Neural progenitor cell (in vitro differentiated cells): ENCODE results near the gene ITGA6. TPM values are rescaled to one million over a fixed set of nuclear protein-coding genes. Genes with fewer than 3 reads are reported as not detected.

Experiments
- DNase-seq: peaks from one replicate; pipeline ENCODE4 v3.0.0-alpha.2; 2016; ENCODE audit warnings: low spot score
- H2AFZ ChIP-seq: fragments of 200-600 bp; sonication (generic); replicated peaks from 2 replicates; pipeline ENCODE4 v1.6.1; 2016; ENCODE audit warnings: antibody characterized with exemption
- H3F3A ChIP-seq: fragments of 200-600 bp; sonication (generic); 2 replicates; pipeline ENCODE4 v1.6.1; 2016; ENCODE audit warnings: antibody characterized with exemption, low read depth
- H3K27ac ChIP-seq: fragments of 200-600 bp; sonication (generic); 2 replicates; pipeline ENCODE4 v1.5.1; 2016; ENCODE audit warnings: mild to moderate bottlenecking
- H3K27me3 ChIP-seq: fragments of 200-600 bp; sonication (generic); 2 replicates; pipeline ENCODE4 v1.6.1; 2016; ENCODE audit warnings: mild to moderate bottlenecking, moderate library complexity
- H3K36me3 ChIP-seq: fragments of 200-600 bp; sonication (generic); 2 replicates; pipeline ENCODE4 v1.5.1; 2016
- H3K4me1 ChIP-seq: fragments of 200-600 bp; sonication (generic); 2 replicates; pipeline ENCODE4 v1.6.1; 2016; ENCODE audit warnings: mixed run types
- H3K4me2 ChIP-seq: fragments of 200-600 bp; sonication (generic); 2 replicates; pipeline ENCODE4 v1.6.1; 2016
- H3K4me3 ChIP-seq: fragments of 200-600 bp; sonication (generic); 2 replicates; pipeline ENCODE4 v1.5.1; 2016
- H3K79me2 ChIP-seq: fragments of 200-600 bp; sonication (generic); 2 replicates; pipeline ENCODE4 v1.6.1; 2016; ENCODE audit warnings: low read depth
- H3K9ac ChIP-seq: fragments of 200-600 bp; sonication (generic); 2 replicates; pipeline ENCODE4 v1.6.1; 2016
- H3K9me3 ChIP-seq: fragments of 200-600 bp; sonication (generic); 2 replicates; pipeline ENCODE4 v1.5.1; 2016; ENCODE audit warnings: low read depth
- H4K20me1 ChIP-seq: fragments of 200-600 bp; sonication (generic); 2 replicates; pipeline ENCODE4 v1.6.1; 2016; ENCODE audit warnings: low read depth
- H3K27ac Mint-ChIP-seq: 3 replicates; pipeline ENCODE4 v1.8.0; 2021; ENCODE audit warnings: mixed read lengths
- H3K27me3 Mint-ChIP-seq: 2 replicates; pipeline ENCODE4 v1.8.0; 2022; ENCODE audit warnings: low read depth, mild to moderate bottlenecking, inconsistent platforms, moderate library complexity, mixed read lengths; ENCODE audit not compliant: insufficient read depth
- H3K36me3 Mint-ChIP-seq: 3 replicates; pipeline ENCODE4 v1.8.0; 2021; ENCODE audit warnings: mixed read lengths
- H3K4me1 Mint-ChIP-seq: 3 replicates; pipeline ENCODE4 v1.8.0; 2021; ENCODE audit warnings: mixed read lengths
- H3K4me3 Mint-ChIP-seq: 3 replicates; pipeline ENCODE4 v1.8.0; 2021; ENCODE audit warnings: mild to moderate bottlenecking, moderate library complexity, mixed read lengths
- H3K9me3 Mint-ChIP-seq: 3 replicates; pipeline ENCODE4 v1.8.0; 2020; ENCODE audit warnings: mixed read lengths
- EZH2 ChIP-seq: fragments of 200-600 bp; sonication (generic); IDR thresholded peaks from 2 replicates; pipeline ENCODE4 v1.6.1; 2017; ENCODE audit warnings: antibody characterized with exemption, mild to moderate bottlenecking, moderate library complexity
- EZH2phosphoT487 ChIP-seq: fragments of 200-600 bp; sonication (generic); IDR thresholded peaks from 2 replicates; pipeline ENCODE4 v1.6.1; 2017; ENCODE audit warnings: antibody characterized with exemption
- total RNA-seq: library from RNA; depleted of rRNA; stranded (reverse); fragments of >200 nt; gene quantifications from 2 replicates; pipeline ENCODE4 v1.2.3, GENCODE V29; 2015; ENCODE audit warnings: low replicate concordance
- TF ChIP-seq, protein P1 (sequence below): fragments of 200-600 bp; sonication (generic); IDR thresholded peaks from 2 replicates; pipeline ENCODE4 v1.5.1; 2017; ENCODE audit warnings: antibody characterized with exemption, mild to moderate bottlenecking

ITGA6 gene
- total RNA-seq, 1 donor from 2014 or later = 161 TPM

DNA sequence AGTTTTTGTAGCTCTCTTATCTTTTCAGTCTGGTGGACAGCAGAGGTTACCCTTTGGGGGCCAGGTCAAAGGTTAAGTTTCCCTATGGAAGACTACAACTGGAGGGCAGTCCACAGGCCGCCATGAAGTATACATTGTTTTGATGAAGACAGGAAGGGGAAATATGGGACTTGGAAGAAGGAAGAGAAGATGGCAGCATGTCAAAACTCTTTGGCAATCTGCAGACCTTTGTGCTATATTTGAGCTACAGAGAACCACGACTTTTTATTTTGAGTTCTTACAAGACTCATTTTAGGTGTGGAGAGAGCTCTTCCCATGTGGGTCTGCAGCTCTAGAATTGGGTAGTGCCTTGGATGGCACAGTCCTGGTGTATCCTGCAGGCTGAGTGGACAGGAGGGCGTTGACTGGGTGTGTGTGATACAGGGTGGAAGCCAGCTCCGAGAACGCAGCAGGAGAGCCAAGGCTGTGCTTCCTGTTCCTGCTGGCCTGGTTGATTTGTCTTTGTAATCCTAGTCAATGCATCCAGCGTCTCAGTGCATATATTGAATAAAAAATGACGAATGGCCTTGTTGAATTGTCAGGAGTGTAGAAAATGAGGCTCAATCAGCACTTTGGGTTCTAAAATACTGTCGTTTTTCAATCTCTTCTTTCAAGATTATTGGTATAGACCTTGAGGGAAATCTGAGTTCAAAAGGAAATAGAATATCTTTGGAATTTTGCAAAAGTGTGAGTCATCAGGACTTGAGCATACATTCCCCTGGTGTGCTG, 11.5 kb downstream of the ITGA6 start:
- Mint-ChIP-seq H3K27me3 (no peaks in the 10 kb centered on the region), H3K27ac (peak overlapping the region; percentile 33), H3K9me3 (peaks cover 6% of the 10 kb centered on the region), H3K36me3 (peaks cover 25% of the 10 kb centered on the region), H3K4me3 (no peak overlapping the region), H3K4me1 (peaks cover 28% of the 10 kb centered on the region)
- Histone ChIP-seq H2AFZ (no peak overlapping the region), H3K36me3 (no peaks in the 10 kb centered on the region), H3K27me3 (no peaks in the 10 kb centered on the region), H3K9me3 (no peaks in the 10 kb centered on the region), H3F3A (peaks cover 35% of the 10 kb centered on the region), H3K4me1 (peaks cover 73% of the 10 kb centered on the region), H3K9ac (no peak overlapping the region), H3K79me2 (peaks cover 100% of the 10 kb centered on the region), H4K20me1 (peaks cover 72% of the 10 kb centered on the region), H3K4me3 (no peak overlapping the region), H3K4me2 (no peak overlapping the region), H3K27ac (no peak overlapping the region)
- no peak for DNase-seq
- TF ChIP-seq, protein P1, sequence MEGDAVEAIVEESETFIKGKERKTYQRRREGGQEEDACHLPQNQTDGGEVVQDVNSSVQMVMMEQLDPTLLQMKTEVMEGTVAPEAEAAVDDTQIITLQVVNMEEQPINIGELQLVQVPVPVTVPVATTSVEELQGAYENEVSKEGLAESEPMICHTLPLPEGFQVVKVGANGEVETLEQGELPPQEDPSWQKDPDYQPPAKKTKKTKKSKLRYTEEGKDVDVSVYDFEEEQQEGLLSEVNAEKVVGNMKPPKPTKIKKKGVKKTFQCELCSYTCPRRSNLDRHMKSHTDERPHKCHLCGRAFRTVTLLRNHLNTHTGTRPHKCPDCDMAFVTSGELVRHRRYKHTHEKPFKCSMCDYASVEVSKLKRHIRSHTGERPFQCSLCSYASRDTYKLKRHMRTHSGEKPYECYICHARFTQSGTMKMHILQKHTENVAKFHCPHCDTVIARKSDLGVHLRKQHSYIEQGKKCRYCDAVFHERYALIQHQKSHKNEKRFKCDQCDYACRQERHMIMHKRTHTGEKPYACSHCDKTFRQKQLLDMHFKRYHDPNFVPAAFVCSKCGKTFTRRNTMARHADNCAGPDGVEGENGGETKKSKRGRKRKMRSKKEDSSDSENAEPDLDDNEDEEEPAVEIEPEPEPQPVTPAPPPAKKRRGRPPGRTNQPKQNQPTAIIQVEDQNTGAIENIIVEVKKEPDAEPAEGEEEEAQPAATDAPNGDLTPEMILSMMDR = no peak

DNA sequence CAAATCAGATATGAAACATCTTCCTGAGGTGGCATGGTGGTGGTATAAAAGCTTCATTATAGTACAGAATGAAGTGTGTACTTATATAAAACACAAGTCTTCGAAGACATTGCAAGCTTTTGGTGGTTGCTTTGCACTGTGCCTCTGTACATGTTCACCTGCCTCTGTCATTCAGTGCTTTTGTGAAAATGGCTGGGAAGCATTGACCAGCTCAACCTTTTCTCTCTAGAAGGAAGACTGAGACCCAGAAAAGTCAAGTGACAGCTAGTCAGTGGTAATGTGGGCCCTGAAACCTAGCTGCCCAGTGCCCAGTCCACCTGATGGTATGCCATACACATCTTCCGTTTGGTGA, 12.1 kb downstream of the ITGA6 start:
- Histone ChIP-seq H3K79me2 (peaks cover 100% of the 10 kb centered on the region), H3K27ac (no peak overlapping the region), H3K27me3 (no peaks in the 10 kb centered on the region), H4K20me1 (peaks cover 66% of the 10 kb centered on the region), H2AFZ (no peak overlapping the region), H3K4me3 (no peak overlapping the region), H3F3A (peaks cover 30% of the 10 kb centered on the region), H3K9ac (no peak overlapping the region), H3K4me1 (peaks cover 68% of the 10 kb centered on the region), H3K4me2 (peak overlapping the region; percentile 62), H3K9me3 (no peaks in the 10 kb centered on the region), H3K36me3 (no peaks in the 10 kb centered on the region)
- Mint-ChIP-seq H3K4me3 (no peak overlapping the region), H3K4me1 (peaks cover 28% of the 10 kb centered on the region), H3K27ac (no peak overlapping the region), H3K36me3 (peaks cover 22% of the 10 kb centered on the region), H3K27me3 (no peaks in the 10 kb centered on the region), H3K9me3 (peaks cover 9% of the 10 kb centered on the region)
- no peak for TF ChIP-seq EZH2
- no peak for TF ChIP-seq EZH2phosphoT487
- TF ChIP-seq, protein P1 = no peak
- no peak for DNase-seq

DNA sequence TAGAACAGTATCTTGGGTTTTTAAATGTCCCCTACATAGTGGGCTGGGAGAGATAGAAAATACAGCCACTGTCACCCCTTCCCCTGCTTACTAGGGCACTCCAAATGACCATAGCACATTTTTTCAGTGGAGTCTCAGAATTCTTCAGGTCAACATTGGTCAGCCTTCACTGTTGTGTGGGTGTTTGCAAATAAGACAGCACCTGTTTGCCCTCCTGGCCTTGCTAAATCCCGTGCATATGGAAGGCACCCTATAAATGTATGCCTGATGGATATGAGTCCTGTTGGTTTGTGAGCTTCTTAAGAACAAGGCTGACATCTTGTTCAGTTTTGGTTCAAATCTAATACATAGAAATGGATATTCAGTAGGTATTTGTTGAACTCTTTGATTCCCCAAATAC, 12.5 kb downstream of the ITGA6 start:
- H2AFZ ChIP-seq = no peak overlapping the region
- H3K27ac ChIP-seq = no peak overlapping the region
- no peak for DNase-seq
- peaks cover 21% of the 10 kb centered on the region for H3K36me3 Mint-ChIP-seq
- H3K4me2 ChIP-seq = peak overlapping the region; percentile 62
- no peaks in the 10 kb centered on the region for H3K9me3 ChIP-seq
- TF ChIP-seq, protein P1 = no peak
- TF ChIP-seq EZH2 (no peak), EZH2phosphoT487 (no peak)
- no peaks in the 10 kb centered on the region for H3K27me3 ChIP-seq
- peaks cover 12% of the 10 kb centered on the region for H3K9me3 Mint-ChIP-seq
- peaks cover 64% of the 10 kb centered on the region for H4K20me1 ChIP-seq
- H3K4me3 Mint-ChIP-seq = no peak overlapping the region
- peaks cover 24% of the 10 kb centered on the region for H3K4me1 Mint-ChIP-seq
- no peaks in the 10 kb centered on the region for H3K27me3 Mint-ChIP-seq
- peaks cover 99% of the 10 kb centered on the region for H3K79me2 ChIP-seq
- no peak overlapping the region for H3K27ac Mint-ChIP-seq
- H3K9ac ChIP-seq = no peak overlapping the region
- peaks cover 64% of the 10 kb centered on the region for H3K4me1 ChIP-seq
- peaks cover 25% of the 10 kb centered on the region for H3F3A ChIP-seq
- no peak overlapping the region for H3K4me3 ChIP-seq
- H3K36me3 ChIP-seq = no peaks in the 10 kb centered on the region
